BE2C (cell line): ENCODE measurements around the gene ZBTB34.
A peak's percentile ranks its signal among the peaks of the same experiment; 100 is the strongest.

Experiments used
- DNase-seq: peaks from one replicate; pipeline ENCODE4 v3.0.0-alpha.2; 2020
- H3K27me3 ChIP-seq: fragments of 250-450 bp; sonication (Bioruptor Pico); 2 replicates; pipeline ENCODE4 v1.5.1; 2020; ENCODE audit warnings: mild to moderate bottlenecking
- H3K36me3 ChIP-seq: fragments of 250-450 bp; sonication (Bioruptor Pico); 2 replicates; pipeline ENCODE4 v1.5.1; 2020; ENCODE audit warnings: mild to moderate bottlenecking
- H3K4me1 ChIP-seq: fragments of 250-450 bp; sonication (Bioruptor Pico); 2 replicates; pipeline ENCODE4 v1.5.1; 2020
- H3K4me3 ChIP-seq: 2 replicates; pipeline ENCODE4 v1.5.1; 2011; ENCODE audit warnings: low read depth, low read length
- H3K9me3 ChIP-seq: fragments of 250-450 bp; sonication (Bioruptor Pico); 2 replicates; pipeline ENCODE4 v1.5.1; 2020
- TF ChIP-seq, protein P1 (sequence below): IDR thresholded peaks from 2 replicates; pipeline ENCODE4 v1.5.1; 2012; ENCODE audit warnings: mild to moderate bottlenecking, low read depth, low read length

The ZBTB34 gene

GRCh38 chr9:126915281-126915816, 54.9 kb downstream of the ZBTB34 start:
- no peaks in the 10 kb centered on the region; the same call in 1 of the 2 replicates for H3K4me1 ChIP-seq
- no peak for DNase-seq

GRCh38 chr9:126915846-126916543, 55.6 kb downstream of the ZBTB34 start:
- no peak for DNase-seq

More at GRCh38 chr9:126915281-126915816, 54.9 kb downstream of the ZBTB34 start:
- Histone ChIP-seq H3K27me3 (peaks cover 3% of the 10 kb centered on the region; the same call in 1 of the 2 replicates), H3K4me3 (0 out of 2 replicates have a peak overlapping the region, but pooled peaks have one; percentile 8), H3K36me3 (no peaks in the 10 kb centered on the region), H3K9me3 (no peaks in the 10 kb centered on the region)
- TF ChIP-seq, protein P1, sequence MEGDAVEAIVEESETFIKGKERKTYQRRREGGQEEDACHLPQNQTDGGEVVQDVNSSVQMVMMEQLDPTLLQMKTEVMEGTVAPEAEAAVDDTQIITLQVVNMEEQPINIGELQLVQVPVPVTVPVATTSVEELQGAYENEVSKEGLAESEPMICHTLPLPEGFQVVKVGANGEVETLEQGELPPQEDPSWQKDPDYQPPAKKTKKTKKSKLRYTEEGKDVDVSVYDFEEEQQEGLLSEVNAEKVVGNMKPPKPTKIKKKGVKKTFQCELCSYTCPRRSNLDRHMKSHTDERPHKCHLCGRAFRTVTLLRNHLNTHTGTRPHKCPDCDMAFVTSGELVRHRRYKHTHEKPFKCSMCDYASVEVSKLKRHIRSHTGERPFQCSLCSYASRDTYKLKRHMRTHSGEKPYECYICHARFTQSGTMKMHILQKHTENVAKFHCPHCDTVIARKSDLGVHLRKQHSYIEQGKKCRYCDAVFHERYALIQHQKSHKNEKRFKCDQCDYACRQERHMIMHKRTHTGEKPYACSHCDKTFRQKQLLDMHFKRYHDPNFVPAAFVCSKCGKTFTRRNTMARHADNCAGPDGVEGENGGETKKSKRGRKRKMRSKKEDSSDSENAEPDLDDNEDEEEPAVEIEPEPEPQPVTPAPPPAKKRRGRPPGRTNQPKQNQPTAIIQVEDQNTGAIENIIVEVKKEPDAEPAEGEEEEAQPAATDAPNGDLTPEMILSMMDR, result no peak

GRCh38 chr9:126916909-126917308, 56.5 kb downstream of the ZBTB34 start:
- Histone ChIP-seq H3K9me3 (no peaks in the 10 kb centered on the region), H3K4me1 (no peaks in the 10 kb centered on the region; the same call in 1 of the 2 replicates), H3K27me3 (peaks cover 3% of the 10 kb centered on the region; the same call in 1 of the 2 replicates), H3K36me3 (no peaks in the 10 kb centered on the region), H3K4me3 (no peak overlapping the region)
- no peak for DNase-seq
- TF ChIP-seq, protein P1, result peak; percentile 40; the same call in 1 of the 2 replicates

More at GRCh38 chr9:126915846-126916543, 55.6 kb downstream of the ZBTB34 start:
- H3K4me1 ChIP-seq, result no peaks in the 10 kb centered on the region; the same call in 1 of the 2 replicates
- TF ChIP-seq, protein P1, result no peak
- H3K36me3 ChIP-seq, result no peaks in the 10 kb centered on the region
- H3K27me3 ChIP-seq, result peaks cover 3% of the 10 kb centered on the region; the same call in 1 of the 2 replicates
- no peaks in the 10 kb centered on the region for H3K9me3 ChIP-seq
- H3K4me3 ChIP-seq, result no peak overlapping the region

DNA sequence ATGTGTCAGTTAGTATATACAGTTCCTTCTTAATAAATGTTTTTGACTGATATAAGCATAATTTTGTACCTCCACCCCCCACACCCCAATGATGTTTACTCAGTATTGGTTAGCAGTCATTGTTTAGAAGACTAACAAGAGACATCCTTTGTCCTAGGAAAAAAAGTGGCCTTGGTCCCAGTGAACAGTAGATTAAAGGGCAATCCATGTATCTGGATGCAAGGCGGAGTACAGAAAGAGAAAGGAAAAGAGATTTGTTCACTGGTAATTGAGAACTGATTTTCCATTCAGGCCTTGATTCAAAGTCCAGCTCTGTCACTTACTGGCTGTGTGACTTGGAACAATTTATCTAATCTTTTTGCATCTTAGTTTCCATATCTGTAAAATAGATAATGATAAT, 58.8 kb downstream of the ZBTB34 start:
- Histone ChIP-seq H3K36me3 (no peaks in the 10 kb centered on the region), H3K9me3 (no peaks in the 10 kb centered on the region), H3K27me3 (no peaks in the 10 kb centered on the region), H3K4me3 (no peak overlapping the region), H3K4me1 (no peaks in the 10 kb centered on the region; the same call in 1 of the 2 replicates)
- TF ChIP-seq, protein P1, result no peak
- DNase-seq, result no peak

DNA sequence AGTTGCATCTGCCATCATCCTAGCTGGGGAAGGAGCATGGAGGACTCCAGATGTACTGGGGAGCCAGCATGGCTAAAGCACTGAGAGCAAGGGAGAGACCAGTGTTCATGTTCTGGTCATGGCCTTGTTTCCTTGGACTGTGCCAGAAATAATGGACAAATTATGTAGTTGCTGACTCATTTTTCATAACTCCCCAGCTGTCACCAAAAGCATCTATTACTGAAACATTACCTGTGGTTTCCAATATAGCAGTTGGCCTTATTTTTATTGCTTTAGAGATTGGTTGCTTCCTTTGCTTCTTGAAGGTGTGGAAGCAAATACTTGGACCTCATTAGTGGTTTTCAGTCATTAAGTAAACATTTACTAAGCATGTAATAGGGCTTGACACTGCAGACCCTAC, 65.4 kb downstream of the ZBTB34 start:
- no peaks in the 10 kb centered on the region for H3K27me3 ChIP-seq
- TF ChIP-seq, protein P1, result no peak
- no peaks in the 10 kb centered on the region for H3K36me3 ChIP-seq
- DNase-seq, result no peak
- H3K4me3 ChIP-seq, result no peak overlapping the region
- no peaks in the 10 kb centered on the region for H3K4me1 ChIP-seq
- H3K9me3 ChIP-seq, result no peaks in the 10 kb centered on the region

GRCh38 chr9:126926364-126926763, 65.9 kb downstream of the ZBTB34 start:
- DNase-seq, result no peak
- TF ChIP-seq, protein P1, result no peak
- no peaks in the 10 kb centered on the region for H3K9me3 ChIP-seq
- no peaks in the 10 kb centered on the region for H3K27me3 ChIP-seq
- no peaks in the 10 kb centered on the region for H3K4me1 ChIP-seq
- H3K36me3 ChIP-seq, result no peaks in the 10 kb centered on the region
- no peak overlapping the region for H3K4me3 ChIP-seq
